Kidney epithelial cell (primary cell): ENCODE measurements around the gene EFNA4. TPM values are rescaled to one million over a fixed set of nuclear protein-coding genes. Genes with fewer than 3 reads are reported as not detected.

Experiments
- DNase-seq: peaks from one replicate; pipeline ENCODE4 v3.0.0-alpha.2; 2010; ENCODE audit warnings: low read depth
- H3K27me3 ChIP-seq: 2 replicates; pipeline ENCODE4 v1.6.0; 2011; ENCODE audit warnings: low read length; ENCODE audit not compliant: control insufficient read depth, insufficient read depth
- H3K36me3 ChIP-seq: 2 replicates; pipeline ENCODE4 v1.5.1; 2011; ENCODE audit warnings: low read length; ENCODE audit not compliant: control insufficient read depth, insufficient read depth
- H3K4me3 ChIP-seq: 2 replicates; pipeline ENCODE4 v1.5.1; 2011; ENCODE audit warnings: low read depth, mild to moderate bottlenecking, control low read depth, low read length
- total RNA-seq: library from RNA; depleted of rRNA; stranded (reverse); fragments of >200 nt; gene quantifications from 2 replicates; pipeline ENCODE4 v1.2.3, GENCODE V29; 2015
- TF ChIP-seq, protein P1 (sequence below): IDR thresholded peaks from 2 replicates; pipeline ENCODE4 v1.5.1; 2011; ENCODE audit warnings: mild to moderate bottlenecking, moderate library complexity, low read length, control low read depth, inconsistent platforms; ENCODE audit not compliant: insufficient read depth, poor library complexity, severe bottlenecking

Gene EFNA4
- total RNA-seq, 1 donor from 2014 or later, result 16.8 TPM

DNA sequence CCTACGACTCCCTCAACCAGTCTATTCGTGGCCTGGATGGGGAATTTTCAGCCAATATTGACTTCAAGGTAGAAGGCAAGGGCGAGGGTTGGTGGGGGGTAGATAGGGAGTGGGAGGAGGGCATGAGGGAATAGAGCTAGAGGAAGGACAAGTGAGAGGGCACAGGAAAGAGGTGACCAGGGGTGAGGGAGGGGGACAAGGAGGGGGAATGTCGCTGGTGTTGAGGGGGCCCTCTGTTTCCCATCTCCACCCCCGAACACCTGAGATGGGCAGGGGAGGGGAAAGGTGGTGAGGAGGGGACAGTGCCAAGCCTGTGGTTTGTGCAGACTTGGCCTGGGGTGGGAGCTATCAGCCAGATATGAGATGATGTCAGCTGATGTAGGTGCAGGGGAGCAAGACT lies 20.8 kb upstream of the EFNA4 start:
- Histone ChIP-seq H3K27me3 (no peaks in the 10 kb centered on the region), H3K36me3 (no peaks in the 10 kb centered on the region), H3K4me3 (no peak overlapping the region)
- DNase-seq, result no peak
- TF ChIP-seq, protein P1, sequence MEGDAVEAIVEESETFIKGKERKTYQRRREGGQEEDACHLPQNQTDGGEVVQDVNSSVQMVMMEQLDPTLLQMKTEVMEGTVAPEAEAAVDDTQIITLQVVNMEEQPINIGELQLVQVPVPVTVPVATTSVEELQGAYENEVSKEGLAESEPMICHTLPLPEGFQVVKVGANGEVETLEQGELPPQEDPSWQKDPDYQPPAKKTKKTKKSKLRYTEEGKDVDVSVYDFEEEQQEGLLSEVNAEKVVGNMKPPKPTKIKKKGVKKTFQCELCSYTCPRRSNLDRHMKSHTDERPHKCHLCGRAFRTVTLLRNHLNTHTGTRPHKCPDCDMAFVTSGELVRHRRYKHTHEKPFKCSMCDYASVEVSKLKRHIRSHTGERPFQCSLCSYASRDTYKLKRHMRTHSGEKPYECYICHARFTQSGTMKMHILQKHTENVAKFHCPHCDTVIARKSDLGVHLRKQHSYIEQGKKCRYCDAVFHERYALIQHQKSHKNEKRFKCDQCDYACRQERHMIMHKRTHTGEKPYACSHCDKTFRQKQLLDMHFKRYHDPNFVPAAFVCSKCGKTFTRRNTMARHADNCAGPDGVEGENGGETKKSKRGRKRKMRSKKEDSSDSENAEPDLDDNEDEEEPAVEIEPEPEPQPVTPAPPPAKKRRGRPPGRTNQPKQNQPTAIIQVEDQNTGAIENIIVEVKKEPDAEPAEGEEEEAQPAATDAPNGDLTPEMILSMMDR, result no peak

DNA sequence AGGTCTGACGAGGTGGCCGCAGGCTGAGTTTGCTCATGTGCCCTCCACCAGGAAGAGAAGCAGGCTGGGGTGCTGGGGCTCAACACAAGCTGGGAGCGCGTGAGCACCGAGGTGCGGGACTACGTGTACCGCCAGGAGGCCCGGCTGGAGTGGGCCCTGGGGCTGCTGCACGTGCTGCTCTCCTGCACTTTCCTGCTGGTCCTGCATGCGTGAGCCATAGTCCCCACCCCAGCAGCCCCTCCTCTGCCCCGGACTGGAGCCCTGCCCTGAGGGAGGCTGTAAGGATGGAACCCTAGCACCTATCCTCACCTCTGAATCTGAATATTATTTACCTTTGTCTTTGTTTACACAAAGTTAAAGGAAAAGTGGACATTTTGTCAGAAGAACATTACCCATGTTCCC lies 20.2 kb upstream of the EFNA4 start:
- Histone ChIP-seq H3K36me3 (no peaks in the 10 kb centered on the region), H3K4me3 (no peak overlapping the region), H3K27me3 (no peaks in the 10 kb centered on the region)
- DNase-seq, result no peak
- TF ChIP-seq, protein P1, result no peak

- H3K4me3 ChIP-seq, result no peak overlapping the region
- TF ChIP-seq, protein P1, result no peak
- H3K27me3 ChIP-seq, result no peaks in the 10 kb centered on the region
- no peaks in the 10 kb centered on the region for H3K36me3 ChIP-seq
- DNase-seq, result no peak
Observed at GRCh38 chr1:155043793-155044192, 19.7 kb upstream of the EFNA4 start.

DNA sequence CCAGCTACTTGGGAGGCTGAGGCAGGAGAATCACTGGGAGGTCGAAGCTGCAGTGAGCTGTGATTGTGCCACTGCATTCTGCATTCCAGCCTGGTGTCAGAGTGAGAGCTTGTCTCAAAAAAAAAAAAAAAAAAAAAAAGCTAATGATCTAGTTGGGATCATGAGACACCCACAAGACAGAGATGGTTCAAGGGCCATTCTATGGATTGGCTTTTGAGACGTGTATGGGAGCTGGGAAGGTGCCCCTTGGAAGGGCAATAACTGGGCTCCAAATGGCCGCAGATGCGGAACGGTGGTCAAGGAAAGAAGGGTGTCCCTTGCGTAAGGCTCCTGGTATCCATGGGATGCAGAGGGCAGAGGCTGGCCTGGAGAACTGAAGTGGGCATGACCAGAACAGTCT lies 19.2 kb upstream of the EFNA4 start:
- TF ChIP-seq, protein P1, result no peak
- no peak for DNase-seq
- H3K4me3 ChIP-seq, result no peak overlapping the region

GRCh38 chr1:155044812-155045657 lies 18.5 kb upstream of the EFNA4 start:
- Histone ChIP-seq H3K4me3 (no peak overlapping the region), H3K27me3 (no peaks in the 10 kb centered on the region), H3K36me3 (no peaks in the 10 kb centered on the region)
- peak; percentile 44 for DNase-seq
- TF ChIP-seq, protein P1, result peak; percentile 83

More for the DNA sequence above, 19.2 kb upstream of the EFNA4 start:
- Histone ChIP-seq H3K27me3 (no peaks in the 10 kb centered on the region), H3K36me3 (no peaks in the 10 kb centered on the region)
